ENCODE results near the gene TOP2B.

The TOP2B gene

DNA sequence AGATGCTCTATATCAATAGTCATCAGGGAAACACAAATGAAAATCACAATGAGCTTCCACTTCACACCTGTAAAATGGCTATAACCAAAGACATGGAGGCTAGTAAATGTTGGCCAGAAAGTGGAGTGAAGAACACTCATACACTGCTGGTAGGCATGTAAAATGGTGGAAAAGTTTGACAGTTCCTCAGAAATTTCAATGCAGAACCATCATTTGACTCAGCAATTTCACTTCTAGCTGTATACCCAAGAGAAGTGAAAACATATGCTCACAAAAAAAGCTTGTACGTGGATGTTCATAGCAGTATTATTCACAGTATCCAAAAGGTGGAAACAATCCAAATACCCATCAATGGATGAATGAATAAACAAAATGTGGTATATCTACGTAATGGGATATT, 19.2 kb upstream of the TOP2B start:
- Histone ChIP-seq H2AFZ (no peak overlapping the region), H3K9me3 (ENCODE audit: control insufficient read depth, low read length) (no peaks in the 10 kb centered on the region), H3K79me2 (no peaks in the 10 kb centered on the region), H3K36me3 (ENCODE audit: control insufficient read depth, insufficient read depth, low read length) (no peaks in the 10 kb centered on the region), H3K27me3 (ENCODE audit: control insufficient read depth, insufficient read depth, low read length) (no peaks in the 10 kb centered on the region), H3K4me2 (ENCODE audit: low read length) (no peak overlapping the region), H3K27ac (no peak overlapping the region), H3K4me3 (ENCODE audit: low read depth, low read length) (no peak overlapping the region), H3K9ac (no peak overlapping the region), H3K4me1 (no peaks in the 10 kb centered on the region)
- TF ChIP-seq, protein P1, sequence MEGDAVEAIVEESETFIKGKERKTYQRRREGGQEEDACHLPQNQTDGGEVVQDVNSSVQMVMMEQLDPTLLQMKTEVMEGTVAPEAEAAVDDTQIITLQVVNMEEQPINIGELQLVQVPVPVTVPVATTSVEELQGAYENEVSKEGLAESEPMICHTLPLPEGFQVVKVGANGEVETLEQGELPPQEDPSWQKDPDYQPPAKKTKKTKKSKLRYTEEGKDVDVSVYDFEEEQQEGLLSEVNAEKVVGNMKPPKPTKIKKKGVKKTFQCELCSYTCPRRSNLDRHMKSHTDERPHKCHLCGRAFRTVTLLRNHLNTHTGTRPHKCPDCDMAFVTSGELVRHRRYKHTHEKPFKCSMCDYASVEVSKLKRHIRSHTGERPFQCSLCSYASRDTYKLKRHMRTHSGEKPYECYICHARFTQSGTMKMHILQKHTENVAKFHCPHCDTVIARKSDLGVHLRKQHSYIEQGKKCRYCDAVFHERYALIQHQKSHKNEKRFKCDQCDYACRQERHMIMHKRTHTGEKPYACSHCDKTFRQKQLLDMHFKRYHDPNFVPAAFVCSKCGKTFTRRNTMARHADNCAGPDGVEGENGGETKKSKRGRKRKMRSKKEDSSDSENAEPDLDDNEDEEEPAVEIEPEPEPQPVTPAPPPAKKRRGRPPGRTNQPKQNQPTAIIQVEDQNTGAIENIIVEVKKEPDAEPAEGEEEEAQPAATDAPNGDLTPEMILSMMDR (IDR thresholded peaks at IDR 0.05) = no peak

DNA sequence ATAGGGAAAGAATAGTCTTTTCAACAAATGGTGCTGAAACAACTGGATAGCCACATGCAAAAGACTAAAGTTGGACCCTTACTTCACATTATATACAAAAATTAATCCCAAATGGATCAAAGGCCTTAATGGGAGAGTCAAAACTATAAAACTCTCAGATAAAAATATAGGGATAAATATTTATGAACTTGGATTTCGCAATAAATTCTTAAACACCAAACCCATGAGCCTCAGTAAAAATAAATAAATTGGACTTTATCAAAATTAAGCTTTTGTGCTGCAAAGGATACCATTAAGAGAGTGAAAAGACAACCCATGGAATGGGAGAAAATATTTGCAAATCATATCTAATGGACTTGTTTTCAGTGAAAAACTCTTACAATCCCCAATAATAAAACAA, 18.7 kb upstream of the TOP2B start:
- TF ChIP-seq, protein P1 (IDR thresholded peaks at IDR 0.05) = no peak
- H3K9me3 ChIP-seq (ENCODE audit: control insufficient read depth, low read length) = no peaks in the 10 kb centered on the region
- H3K79me2 ChIP-seq = no peaks in the 10 kb centered on the region
- no peak overlapping the region for H3K9ac ChIP-seq
- no peaks in the 10 kb centered on the region for H3K36me3 ChIP-seq (ENCODE audit: control insufficient read depth, insufficient read depth, low read length)
- no peak overlapping the region for H3K4me3 ChIP-seq (ENCODE audit: low read depth, low read length)
- H3K27me3 ChIP-seq (ENCODE audit: control insufficient read depth, insufficient read depth, low read length) = no peaks in the 10 kb centered on the region
- H3K4me1 ChIP-seq = no peaks in the 10 kb centered on the region
- H3K4me2 ChIP-seq (ENCODE audit: low read length) = no peak overlapping the region
- H3K27ac ChIP-seq = no peak overlapping the region
- no peak overlapping the region for H2AFZ ChIP-seq

DNA sequence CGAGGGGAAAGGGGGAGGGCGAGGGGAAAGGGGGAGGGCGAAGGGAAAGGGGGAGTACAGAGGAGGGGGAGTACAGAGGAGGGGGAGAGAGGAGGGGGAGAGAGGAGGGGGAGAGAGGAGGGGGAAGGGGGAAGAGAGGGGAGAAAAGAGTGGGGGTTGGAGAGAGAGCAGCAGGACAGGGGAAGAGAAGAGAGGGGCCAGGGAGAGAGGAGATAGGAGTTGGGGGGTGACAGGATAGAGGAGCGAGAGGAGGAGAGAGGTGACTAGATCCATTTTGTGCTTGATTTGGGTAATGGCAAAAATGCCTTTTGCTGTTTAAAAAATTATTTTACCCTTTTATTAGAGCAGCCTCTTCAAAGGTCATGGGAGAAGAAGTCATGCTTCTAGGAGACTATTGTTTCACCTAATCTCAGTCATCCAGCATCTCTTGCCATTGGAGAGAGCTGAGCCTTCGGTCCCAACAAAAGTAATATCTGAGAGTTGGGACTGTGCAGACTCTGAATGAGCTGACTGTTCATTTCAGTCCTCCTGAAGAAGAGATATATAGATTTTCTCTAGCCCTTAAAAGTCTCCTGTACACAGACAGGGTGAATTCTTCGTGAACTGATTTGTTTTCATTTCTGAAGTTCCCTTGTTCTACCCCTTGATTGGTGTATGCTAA, 15.1 kb upstream of the TOP2B start:
- Histone ChIP-seq H3K9ac (no peak overlapping the region), H3K4me3 (ENCODE audit: low read depth, low read length) (no peak overlapping the region), H2AFZ (no peak overlapping the region), H3K36me3 (ENCODE audit: control insufficient read depth, insufficient read depth, low read length) (no peaks in the 10 kb centered on the region), H3K79me2 (no peaks in the 10 kb centered on the region), H3K4me1 (no peaks in the 10 kb centered on the region), H3K4me2 (ENCODE audit: low read length) (no peak overlapping the region), H3K9me3 (ENCODE audit: control insufficient read depth, low read length) (no peaks in the 10 kb centered on the region), H3K27me3 (ENCODE audit: control insufficient read depth, insufficient read depth, low read length) (no peaks in the 10 kb centered on the region), H3K27ac (no peak overlapping the region)
- TF ChIP-seq, protein P1 (IDR thresholded peaks at IDR 0.05) = no peak

DNA sequence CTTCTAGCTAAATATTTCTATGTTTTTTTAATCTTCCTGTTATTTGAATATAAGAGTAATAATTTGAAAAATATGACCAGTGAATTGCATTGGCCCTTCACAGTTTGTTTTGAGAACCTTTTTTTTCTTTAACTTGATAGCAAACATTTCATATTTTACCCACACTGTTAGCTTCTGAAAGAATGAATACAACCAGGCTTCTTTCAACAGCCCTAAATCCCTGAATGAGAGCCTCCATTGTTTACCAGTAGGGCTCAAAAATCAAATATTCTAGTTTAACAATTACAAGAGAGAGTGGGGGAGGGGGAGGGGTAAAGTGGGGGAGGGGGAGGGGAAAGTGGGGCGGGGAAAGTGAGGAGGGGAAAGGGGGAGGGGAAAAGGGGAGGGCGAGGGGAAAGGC, 14.5 kb upstream of the TOP2B start:
- Histone ChIP-seq H3K9ac (no peak overlapping the region), H3K36me3 (ENCODE audit: control insufficient read depth, insufficient read depth, low read length) (no peaks in the 10 kb centered on the region), H3K79me2 (no peaks in the 10 kb centered on the region), H3K27ac (no peak overlapping the region), H3K4me3 (ENCODE audit: low read depth, low read length) (no peak overlapping the region), H3K4me2 (ENCODE audit: low read length) (no peak overlapping the region), H3K9me3 (ENCODE audit: control insufficient read depth, low read length) (no peaks in the 10 kb centered on the region), H3K4me1 (no peaks in the 10 kb centered on the region), H2AFZ (no peak overlapping the region), H3K27me3 (ENCODE audit: control insufficient read depth, insufficient read depth, low read length) (no peaks in the 10 kb centered on the region)
- TF ChIP-seq, protein P1 (IDR thresholded peaks at IDR 0.05) = no peak

DNA sequence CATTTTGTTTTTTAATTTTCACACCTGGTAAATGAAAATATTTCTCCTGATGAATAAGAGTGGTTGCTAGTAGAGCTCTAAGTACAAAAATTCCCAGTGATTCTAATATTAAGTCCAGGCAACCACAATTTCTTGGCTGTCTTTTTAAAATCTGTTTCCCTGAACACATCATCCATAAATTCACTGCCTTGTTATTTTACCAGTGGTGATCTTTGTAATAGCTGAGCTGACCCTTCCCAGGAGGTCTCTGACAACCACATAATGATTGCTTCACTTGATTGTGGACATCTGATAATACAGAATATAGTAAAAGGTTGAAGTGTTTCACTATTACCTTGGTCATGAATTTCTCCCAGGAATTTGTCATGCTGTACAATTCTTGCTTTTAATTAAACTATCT, 13.9 kb upstream of the TOP2B start:
- H3K4me1 ChIP-seq = no peaks in the 10 kb centered on the region
- no peak overlapping the region for H3K4me3 ChIP-seq (ENCODE audit: low read depth, low read length)
- H3K79me2 ChIP-seq = no peaks in the 10 kb centered on the region
- no peak overlapping the region for H3K27ac ChIP-seq
- no peak overlapping the region for H3K9ac ChIP-seq
- no peaks in the 10 kb centered on the region for H3K9me3 ChIP-seq (ENCODE audit: control insufficient read depth, low read length)
- no peaks in the 10 kb centered on the region for H3K27me3 ChIP-seq (ENCODE audit: control insufficient read depth, insufficient read depth, low read length)
- no peak overlapping the region for H2AFZ ChIP-seq
- TF ChIP-seq, protein P1 (IDR thresholded peaks at IDR 0.05) = no peak
- no peaks in the 10 kb centered on the region for H3K36me3 ChIP-seq (ENCODE audit: control insufficient read depth, insufficient read depth, low read length)
- no peak overlapping the region for H3K4me2 ChIP-seq (ENCODE audit: low read length)

Data from parathyroid adenoma (tissue), 2 donors.